ENCODE results near the gene CSTB. TPM values are rescaled to one million over a fixed set of nuclear protein-coding genes. Genes with fewer than 3 reads are reported as not detected.

CSTB gene
- total RNA-seq, 1 experiment from 2014 or later, result 40.7 TPM

DNA sequence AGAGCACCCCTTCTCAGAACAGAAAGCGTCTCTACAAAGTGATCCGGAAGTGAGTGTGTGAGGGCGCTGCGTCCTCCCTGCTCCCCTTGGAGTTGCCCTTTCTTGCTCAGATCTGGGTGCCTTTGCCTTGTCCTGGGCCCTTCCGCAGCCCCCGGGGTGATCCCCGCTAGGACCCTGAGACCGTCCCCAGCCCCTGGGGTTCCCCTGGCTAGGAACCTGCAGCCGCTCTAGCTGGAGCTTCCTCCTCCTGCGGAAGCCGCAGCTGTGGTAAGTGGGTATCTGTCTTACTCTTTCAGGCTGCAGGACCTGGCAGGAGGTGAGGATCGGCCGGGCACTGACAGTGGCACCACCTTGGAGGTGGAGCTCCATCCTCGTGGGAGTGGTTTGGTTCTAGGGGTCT lies 24.5 kb upstream of the CSTB start:
- H3K4me1 ChIP-seq (ENCODE audit: insufficient read depth, low read length), result no peaks in the 10 kb centered on the region
- Mint-ChIP-seq H3K27me3 (ENCODE audit: low read depth) (no peaks in the 10 kb centered on the region), H3K27ac (peak overlapping the region in 1 of 3 experiments; percentile 84; a peak in 2 of 7 replicates), H3K9me3 (no peaks in the 10 kb centered on the region), H3K4me3 (no peak overlapping the region), H3K36me3 (ENCODE audit: insufficient read depth in 1 of 3, low read depth in 3 of 3) (peaks cover 66 to 87% (median 84%) of the 10 kb centered on the region in 3 experiments), H3K4me1 (no peaks in the 10 kb centered on the region)
- H4K20me1 ChIP-seq (ENCODE audit: control insufficient read depth, insufficient read depth, insufficient read length), result no peaks in the 10 kb centered on the region
- H2BK15ac ChIP-seq (ENCODE audit: low read depth, low read length), result no peak overlapping the region
- H3K56ac ChIP-seq (ENCODE audit: insufficient read length, low read depth, low read length), result no peak overlapping the region
- H3K4me2 ChIP-seq (ENCODE audit: insufficient read depth, insufficient read length, low read length), result no peak overlapping the region
- no peaks in the 10 kb centered on the region for H3K79me1 ChIP-seq (ENCODE audit: insufficient read depth, low read depth, low read length, poor library complexity, severe bottlenecking)
- H3T11ph ChIP-seq (ENCODE audit: low read length), result no peak overlapping the region
- H3K9me3 ChIP-seq (ENCODE audit: control insufficient read depth, low read depth, low read length), result no peaks in the 10 kb centered on the region
- no peaks in the 10 kb centered on the region for H3K79me2 ChIP-seq (ENCODE audit: insufficient read depth, low read length)
- no peak overlapping the region for H3K23ac ChIP-seq (ENCODE audit: insufficient read length, low read depth, low read length)
- H3K27me3 ChIP-seq (ENCODE audit: insufficient read depth, low read length), result no peaks in the 10 kb centered on the region
- H3K9ac ChIP-seq (ENCODE audit: extremely low read depth, insufficient read length, low read length), result no peak overlapping the region
- DNase-seq, result no peak
- no peak overlapping the region for H2BK5ac ChIP-seq (ENCODE audit: insufficient read length, low read length)
- H3K18ac ChIP-seq (ENCODE audit: insufficient read length, low read depth, low read length), result no peak overlapping the region
- no peaks in the 10 kb centered on the region for H3K23me2 ChIP-seq (ENCODE audit: insufficient read length, low read depth, low read length, poor library complexity, severe bottlenecking)
- H4K8ac ChIP-seq (replicated peaks; ENCODE audit: insufficient read length, low read depth, low read length), result no peak overlapping the region
- no peak overlapping the region for H2AFZ ChIP-seq (ENCODE audit: low read length)
- no peak overlapping the region for H2BK120ac ChIP-seq (ENCODE audit: low read depth, low read length, poor library complexity, severe bottlenecking)
- H4K5ac ChIP-seq (ENCODE audit: insufficient read length, low read depth, low read length), result no peak overlapping the region
- H2BK12ac ChIP-seq (ENCODE audit: insufficient read length, low read depth, low read length), result no peak overlapping the region
- no peak overlapping the region for H3K27ac ChIP-seq (ENCODE audit: insufficient read length, low read depth, low read length)
- H4K91ac ChIP-seq (ENCODE audit: insufficient read length, low read depth, low read length), result no peak overlapping the region
- H3K14ac ChIP-seq (ENCODE audit: insufficient read depth, low read length), result no peak overlapping the region
- TF ChIP-seq, protein P1, sequence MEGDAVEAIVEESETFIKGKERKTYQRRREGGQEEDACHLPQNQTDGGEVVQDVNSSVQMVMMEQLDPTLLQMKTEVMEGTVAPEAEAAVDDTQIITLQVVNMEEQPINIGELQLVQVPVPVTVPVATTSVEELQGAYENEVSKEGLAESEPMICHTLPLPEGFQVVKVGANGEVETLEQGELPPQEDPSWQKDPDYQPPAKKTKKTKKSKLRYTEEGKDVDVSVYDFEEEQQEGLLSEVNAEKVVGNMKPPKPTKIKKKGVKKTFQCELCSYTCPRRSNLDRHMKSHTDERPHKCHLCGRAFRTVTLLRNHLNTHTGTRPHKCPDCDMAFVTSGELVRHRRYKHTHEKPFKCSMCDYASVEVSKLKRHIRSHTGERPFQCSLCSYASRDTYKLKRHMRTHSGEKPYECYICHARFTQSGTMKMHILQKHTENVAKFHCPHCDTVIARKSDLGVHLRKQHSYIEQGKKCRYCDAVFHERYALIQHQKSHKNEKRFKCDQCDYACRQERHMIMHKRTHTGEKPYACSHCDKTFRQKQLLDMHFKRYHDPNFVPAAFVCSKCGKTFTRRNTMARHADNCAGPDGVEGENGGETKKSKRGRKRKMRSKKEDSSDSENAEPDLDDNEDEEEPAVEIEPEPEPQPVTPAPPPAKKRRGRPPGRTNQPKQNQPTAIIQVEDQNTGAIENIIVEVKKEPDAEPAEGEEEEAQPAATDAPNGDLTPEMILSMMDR (conservative IDR thresholded peaks at IDR 0.05), result no peak
- H2BK20ac ChIP-seq (ENCODE audit: low read depth, low read length, poor library complexity, severe bottlenecking), result no peak overlapping the region
- no CpG with 5 or more reads among the region's 14 CpGs for WGBS (ENCODE audit: extremely low coverage, insufficient read length, low lambda C conversion rate)
- H2AK5ac ChIP-seq (ENCODE audit: insufficient read length, low read length), result no peak overlapping the region
- H3K4ac ChIP-seq (ENCODE audit: low read depth, low read length), result no peak overlapping the region
